RWPE1 (cell line): ENCODE measurements around the gene SOS1.

ENCODE experiments used
- CTCF ChIA-PET: fragments of 350-600 bp; sonication (Branson Sonifier 250); formaldehyde crosslinking; extraction: SDS; loops from one replicate; lab custom pipeline; 2021; lab: Yijun Ruan, JAX
- POLR2A ChIA-PET: fragments of 400-600 bp; formaldehyde crosslinking; extraction: SDS; loops from one replicate; lab custom pipeline; 2020; ENCODE audit warnings: antibody characterized with exemption; ENCODE audit not compliant: low non-redundant PET; lab: Yijun Ruan, JAX
- DNase-seq: peaks from one replicate; pipeline ENCODE4 v3.0.0; 2012; ENCODE audit warnings: low spot score
- H3K27ac ChIP-seq: fragments of 450-650 bp; 2 replicates; pipeline ENCODE4 v1.5.1; 2017
- CTCF ChIP-seq: fragments of 450-650 bp; conservative IDR thresholded peaks from 2 replicates; pipeline ENCODE4 v1.5.1; 2017; ENCODE audit warnings: low read depth, mild to moderate bottlenecking

SOS1 gene

GRCh38 chr2:39109537-39109936, 11.3 kb downstream of the SOS1 start:
- H3K27ac ChIP-seq: no peak overlapping the region
- DNase-seq: no peak
- CTCF ChIA-PET: no interaction called here
- no peak for TF ChIP-seq CTCF
- POLR2A ChIA-PET: interaction anchor here (0.6 kb wide), 1 partner anchor 12 kb away, joined by 4 read pairs; no protein-coding TSS in a partner anchor

- CTCF ChIA-PET: no interaction called here
- TF ChIP-seq CTCF: no peak
- DNase-seq: no peak
- H3K27ac ChIP-seq: no peak overlapping the region
- POLR2A ChIA-PET: no interaction called here
These were observed 12.5 kb downstream of the SOS1 start for GRCh38 chr2:39108377-39108776.

GRCh38 chr2:39107724-39108273, 13.1 kb downstream of the SOS1 start:
- no peak for TF ChIP-seq CTCF
- H3K27ac ChIP-seq: no peak overlapping the region
- ChIA-PET CTCF (interaction anchor here (0.6 kb wide), 1 partner anchor 48 kb away, joined by 4 read pairs; no protein-coding TSS in a partner anchor), POLR2A (no interaction called here)
- no peak for DNase-seq

GRCh38 chr2:39107156-39107555, 13.7 kb downstream of the SOS1 start:
- POLR2A ChIA-PET: no interaction called here
- no peak overlapping the region for H3K27ac ChIP-seq
- TF ChIP-seq CTCF: no peak
- CTCF ChIA-PET: no interaction called here
- no peak for DNase-seq

GRCh38 chr2:39099870-39100728, 20.8 kb downstream of the SOS1 start:
- POLR2A ChIA-PET: interaction anchor here (1.0 kb wide), 1 partner anchor 21 kb away, joined by 5 read pairs; the partner anchor contains the start of gene SOS1
- no peak overlapping the region for H3K27ac ChIP-seq
- CTCF ChIA-PET: no interaction called here
- DNase-seq: no peak
- TF ChIP-seq CTCF: no peak

- ChIA-PET POLR2A (interaction anchor here (1.0 kb wide), 1 partner anchor 22 kb away, joined by 5 read pairs; the partner anchor contains the start of gene SOS1), CTCF (interaction anchor here (0.6 kb wide), 2 partner anchors 25 to 31 kb away, joined by 3 to 10 read pairs; no protein-coding TSS in a partner anchor)
These were observed 21.5 kb downstream of the SOS1 start for GRCh38 chr2:39099310-39099869.

More at GRCh38 chr2:39099310-39099869, 21.5 kb downstream of the SOS1 start:
- H3K27ac ChIP-seq: no peak overlapping the region
- no peak for TF ChIP-seq CTCF
- no peak for DNase-seq
